ENCODE data around the gene LRRN2.

LRRN2 gene

DNA sequence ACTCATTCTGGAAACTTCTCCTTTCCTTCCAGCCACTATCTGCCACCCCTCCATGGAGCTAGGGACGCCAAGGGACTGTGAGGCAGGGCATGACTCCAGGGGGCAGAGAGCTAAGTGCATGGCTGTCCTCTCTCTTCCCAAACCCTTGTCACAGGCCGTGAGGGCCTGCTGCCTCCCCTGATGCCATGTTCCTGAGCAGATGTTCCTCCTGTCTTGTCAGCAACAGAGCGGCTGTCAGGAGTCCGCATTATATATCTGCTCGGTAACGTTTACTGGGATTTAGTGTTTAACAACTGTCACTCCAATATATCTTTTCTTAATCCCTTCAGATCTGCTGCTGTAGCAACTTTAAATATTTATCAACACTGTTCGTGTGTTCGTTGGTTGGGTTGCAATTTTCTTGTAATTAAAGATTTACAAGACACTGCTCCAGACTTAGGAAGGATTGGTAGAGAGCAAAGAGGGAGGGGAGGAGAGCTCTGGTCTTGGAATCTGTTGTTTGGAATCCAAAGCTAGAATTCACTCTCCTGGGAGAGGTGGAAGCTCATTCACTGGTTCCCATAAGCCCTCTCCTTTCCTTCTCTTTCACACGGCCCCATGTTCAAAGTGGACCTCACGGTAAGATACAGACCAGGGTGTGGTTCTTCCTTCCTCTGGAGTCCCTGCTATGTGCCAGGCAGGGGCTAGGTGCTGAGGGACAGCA, 93.1 kb downstream of the LRRN2 start:
- DNase-seq = no peak

DNA sequence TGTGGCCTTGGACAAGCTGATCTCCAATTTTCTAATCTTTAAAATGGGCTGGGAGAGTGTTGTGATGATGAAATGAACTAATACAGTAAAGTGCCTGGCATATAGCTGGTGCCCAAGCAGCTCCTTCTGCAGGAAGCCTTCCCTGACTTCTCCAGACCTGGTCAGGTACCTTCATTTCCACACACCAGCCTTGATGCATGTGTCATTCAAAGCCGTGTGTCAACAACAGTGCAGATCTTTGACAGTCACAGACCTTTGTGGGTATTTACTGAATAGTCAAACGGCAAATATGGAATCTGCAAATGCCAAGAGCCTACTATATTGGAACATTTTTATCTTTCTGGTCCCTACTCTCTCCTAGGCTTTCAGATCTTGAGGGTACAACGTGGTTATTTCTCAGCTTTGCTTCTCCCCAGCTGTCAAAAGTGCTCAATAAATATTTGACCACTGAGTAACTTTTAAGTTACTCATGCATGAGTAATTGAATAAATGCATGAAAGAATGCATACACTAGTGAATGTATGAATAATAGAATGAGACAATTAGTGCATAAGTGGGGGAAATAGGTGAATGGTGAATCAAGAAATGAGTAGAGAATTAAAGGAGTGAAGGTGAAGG, 94.0 kb downstream of the LRRN2 start:
- DNase-seq = no peak

DNA sequence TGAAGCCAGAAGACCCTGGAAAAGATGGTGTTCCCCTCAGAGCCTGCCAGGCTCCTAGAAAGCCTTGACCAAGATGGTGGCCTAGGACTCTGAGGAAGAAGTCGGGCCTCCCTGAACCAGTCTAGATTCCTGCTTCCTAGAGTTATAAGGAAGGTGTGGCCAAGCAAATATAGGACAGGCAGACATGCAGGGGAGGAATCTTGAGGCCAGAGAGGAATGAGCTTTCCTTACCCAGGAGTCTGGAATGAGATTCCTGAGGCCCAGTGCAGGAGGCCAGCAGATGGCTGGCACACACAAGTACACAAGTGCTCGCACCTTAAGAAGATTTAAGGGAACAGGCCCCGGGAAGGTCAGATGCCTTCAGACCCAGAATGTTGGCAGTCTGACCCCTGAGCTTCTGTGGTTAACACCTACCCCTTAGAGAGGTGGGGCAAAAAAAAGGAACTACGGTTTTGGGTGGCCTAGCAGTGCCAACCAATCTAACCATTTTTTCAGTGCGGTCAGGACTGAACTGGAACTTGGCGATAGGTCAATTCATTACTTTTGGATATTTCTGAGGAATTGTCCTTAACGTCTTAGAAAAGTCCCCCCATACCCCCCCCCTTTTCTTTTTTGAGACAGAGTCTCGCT, 96.0 kb downstream of the LRRN2 start:
- no peak for DNase-seq

DNA sequence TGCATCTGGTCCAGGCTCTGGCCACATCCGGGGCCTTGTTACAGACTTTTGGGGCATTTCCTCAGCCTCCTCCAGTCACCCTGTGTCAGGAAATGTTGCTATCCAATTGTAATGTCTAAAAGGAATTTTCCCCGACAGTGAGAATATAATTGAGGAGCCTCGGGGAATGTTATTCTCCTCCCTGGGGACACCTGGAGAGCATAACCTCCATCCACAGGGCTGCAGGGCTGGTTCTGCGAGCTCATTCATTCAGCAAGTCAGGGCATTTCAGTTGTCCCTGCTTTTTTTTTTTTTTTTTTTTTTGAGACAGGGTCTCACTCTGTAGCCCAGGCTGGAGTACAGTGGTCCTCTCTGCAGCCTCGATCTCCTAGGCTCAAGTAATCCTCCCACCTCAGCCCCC, 96.7 kb downstream of the LRRN2 start:
- DNase-seq = no peak

DNA sequence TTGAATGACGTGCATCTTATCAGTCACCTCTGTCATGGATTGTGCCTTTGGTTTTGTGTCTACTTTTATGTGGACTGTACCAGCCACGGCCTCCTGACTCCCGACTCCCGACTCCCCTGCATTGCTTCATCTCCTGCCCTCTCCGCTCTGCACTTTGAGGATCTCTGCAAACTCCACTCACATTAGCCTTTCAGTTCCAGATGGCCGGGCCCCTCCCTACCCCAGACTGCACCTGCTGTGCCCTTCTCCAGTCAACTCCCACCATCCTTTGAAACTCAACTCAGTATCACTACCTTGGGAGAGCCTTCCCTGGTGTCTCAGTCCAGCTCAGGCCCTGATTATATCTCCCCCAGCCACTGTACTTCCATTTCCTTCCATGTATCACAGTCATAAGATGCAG, 97.9 kb downstream of the LRRN2 start:
- DNase-seq = no peak

DNA sequence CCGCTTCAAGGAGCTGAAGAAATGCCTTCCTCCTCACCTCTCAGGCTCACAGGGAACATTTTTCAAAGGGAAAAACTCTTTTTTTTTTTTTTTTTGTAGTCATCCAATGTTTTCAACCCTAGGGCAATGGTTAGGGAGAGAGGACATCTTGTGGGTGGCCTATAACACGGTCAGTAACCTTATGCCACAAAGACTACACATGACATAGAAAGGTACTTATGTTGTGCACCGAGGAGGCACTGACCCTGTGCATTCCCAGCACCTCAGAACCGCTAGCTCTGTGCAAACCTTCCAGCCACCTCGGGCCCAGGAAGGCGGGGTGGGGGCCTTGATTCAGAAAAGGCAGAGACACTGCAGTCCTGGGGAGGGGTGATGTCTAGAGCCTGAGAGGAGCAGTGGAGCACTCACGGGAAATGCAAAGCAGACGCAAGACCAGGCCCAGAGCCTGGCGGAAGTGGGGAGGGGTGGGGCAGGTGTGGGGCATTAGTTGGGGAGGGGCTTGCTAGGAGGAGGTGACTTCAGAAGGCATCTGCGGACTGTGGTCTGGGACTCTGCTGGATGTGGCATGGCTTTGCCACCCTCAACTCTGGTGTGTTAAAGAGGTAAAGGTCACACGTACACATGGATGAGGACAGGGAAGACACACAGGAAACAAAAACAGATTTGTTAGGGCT, 100.7 kb downstream of the LRRN2 start:
- DNase-seq = no peak

DNA sequence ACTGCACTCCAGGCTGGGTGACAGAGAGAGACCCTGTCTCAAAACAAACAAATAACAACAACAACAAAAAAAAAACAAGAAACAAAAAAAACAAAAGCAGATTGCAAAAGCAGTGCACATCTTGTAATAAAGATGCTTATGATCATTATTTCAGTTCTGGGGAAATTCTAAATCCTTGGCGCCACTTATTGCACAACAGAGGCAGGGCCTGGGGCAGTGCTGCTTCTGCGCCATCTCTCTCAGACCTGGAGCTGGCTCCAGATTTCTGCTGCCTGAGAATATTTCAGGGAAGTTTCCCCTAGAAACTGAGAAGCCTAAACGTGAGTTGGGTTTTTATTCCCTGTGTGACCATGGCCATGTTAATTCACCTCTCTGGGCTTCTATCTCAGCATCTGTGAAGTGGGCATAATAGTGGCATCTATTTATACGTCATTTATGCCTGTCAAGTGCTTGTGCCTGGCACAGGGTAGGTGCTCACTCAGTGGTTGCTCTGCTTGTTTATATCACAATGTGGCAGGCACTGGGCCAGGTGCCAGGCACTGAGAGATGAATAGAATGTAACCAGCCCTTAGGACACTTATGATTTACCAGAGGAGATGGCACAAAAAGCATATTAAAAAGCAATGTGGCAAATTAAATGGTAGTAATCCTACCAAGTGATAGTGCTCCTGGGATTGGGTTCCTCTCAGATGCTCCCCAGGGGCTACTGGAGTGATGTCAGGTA, 101.5 kb downstream of the LRRN2 start:
- DNase-seq = no peak

DNA sequence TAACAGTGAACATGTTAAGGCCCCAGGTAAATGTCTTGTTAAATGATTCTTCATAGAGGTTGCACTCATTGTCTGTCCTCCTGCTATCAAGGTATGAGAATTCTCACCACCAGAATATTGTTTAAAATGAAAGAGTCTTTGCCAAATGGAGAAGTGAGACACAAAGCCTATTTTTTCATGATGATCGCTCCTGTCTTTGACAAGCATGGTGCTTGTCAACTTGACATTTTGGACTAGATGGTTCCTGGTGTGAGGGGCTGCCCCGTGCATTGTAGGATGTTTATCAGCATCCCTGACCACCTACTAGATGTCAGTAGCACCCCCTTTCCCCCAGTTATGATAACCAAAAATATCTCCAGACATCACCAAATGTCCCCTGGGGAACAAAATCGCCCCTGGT, 103.8 kb downstream of the LRRN2 start:
- DNase-seq = no peak

DNA sequence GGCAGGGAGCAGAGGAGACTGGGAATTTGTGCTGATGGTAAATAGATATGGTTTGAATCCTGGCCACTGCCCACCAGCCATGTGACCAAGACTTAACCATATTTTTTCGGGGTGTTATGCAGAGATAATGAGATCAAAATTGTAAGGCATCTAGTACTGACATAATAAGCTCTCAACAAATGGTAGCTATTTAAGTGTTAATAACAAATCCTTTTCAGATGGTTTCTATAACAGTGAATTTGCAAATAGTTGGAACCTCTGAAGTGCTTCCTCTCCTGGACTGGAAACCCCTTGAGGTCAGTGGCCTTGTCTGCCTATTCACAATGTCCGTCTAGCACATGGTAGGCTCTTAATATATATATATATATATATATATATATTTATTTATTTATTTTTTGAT, 104.7 kb downstream of the LRRN2 start:
- DNase-seq = no peak

DNA sequence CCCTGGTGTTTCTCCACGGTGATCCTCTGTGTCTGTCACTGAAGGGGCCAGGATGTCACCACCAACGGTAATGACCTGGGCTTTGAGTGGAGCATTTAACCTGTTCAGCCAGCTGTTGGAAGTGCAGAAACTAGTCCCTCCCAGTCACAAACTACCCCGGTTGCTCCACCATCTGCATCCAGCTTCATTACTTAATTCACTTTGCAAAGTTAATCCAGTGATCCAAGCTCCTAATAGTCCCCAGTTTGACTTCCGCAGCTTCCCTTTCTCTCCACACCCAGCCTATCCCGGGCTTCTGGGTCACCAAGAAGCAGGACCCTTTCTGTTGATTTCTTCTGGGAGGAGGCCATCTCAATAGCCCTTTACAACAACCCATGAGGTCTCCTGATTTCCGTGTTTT, 105.9 kb downstream of the LRRN2 start:
- DNase-seq = no peak

DNA sequence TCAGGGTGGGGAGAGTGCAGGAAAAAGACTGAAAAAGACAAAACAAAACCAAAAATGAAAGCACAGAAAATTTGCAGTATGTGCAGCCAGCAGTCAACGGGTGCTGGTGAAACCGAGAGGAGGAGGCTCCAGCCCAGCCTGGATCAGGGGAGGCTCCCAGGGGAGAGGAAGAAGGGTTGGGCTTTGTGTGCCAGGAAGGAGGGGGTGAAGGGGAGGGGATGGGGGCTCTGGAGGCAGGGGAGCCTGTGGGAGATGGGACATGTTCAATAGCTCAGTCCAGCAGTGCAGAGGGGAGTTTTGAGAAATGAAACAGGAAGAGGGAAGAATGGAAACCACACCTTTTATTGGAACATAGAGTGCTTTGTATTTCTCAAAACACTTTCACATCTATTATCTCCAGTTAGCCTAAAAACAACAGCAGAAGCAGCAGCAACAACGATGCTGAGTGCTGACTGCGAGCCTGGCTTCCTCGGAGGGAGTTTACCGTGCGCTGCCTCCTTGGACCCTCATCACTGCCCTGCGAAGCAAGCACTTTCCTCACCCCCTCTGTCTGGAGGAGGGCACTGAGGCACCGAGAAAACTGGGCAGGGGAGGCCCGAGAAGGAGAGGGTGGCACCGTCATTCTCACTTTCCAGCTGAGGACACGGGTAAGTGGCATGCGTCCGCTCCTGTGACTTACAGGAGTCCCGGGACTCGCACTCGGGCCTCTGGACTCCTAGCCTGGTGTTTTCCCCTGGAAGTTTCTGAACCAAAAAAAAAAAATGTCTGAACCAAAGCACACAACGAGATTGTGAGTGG, 106.5 kb downstream of the LRRN2 start:
- DNase-seq = no peak

DNA sequence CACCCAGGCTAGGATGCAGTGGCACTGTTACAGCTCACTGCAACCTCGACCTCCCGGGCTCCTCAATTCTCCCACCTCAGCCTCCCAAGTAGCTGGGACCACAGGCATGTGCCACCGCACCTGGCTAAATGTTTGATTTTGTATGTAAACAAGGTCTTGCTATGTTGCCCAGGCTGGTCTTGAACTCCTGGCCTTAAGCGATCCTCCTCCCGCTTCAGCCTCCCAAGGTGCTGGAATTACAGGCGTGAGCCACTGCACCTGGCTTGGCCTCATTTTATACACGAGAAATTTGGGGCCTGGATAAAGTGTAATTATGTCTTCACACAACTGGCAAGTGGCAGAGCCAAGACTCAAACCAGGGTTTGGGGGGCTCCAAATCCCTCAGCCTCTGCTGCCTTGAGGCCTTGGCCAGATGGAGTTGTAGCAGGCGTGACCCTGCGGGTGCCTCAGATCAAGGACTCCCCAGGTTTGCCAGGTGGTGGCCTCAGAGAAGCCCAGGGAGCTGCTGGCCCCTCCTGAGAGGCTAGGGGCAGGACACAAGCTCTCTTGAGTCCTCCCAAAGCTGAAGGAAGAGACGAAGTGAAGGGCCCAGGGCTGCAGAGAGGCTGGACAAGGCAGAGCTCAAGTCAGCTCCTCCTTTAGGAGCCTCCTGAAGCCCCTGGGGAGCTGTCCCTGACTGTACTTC, 107.6 kb downstream of the LRRN2 start:
- DNase-seq = no peak

DNA sequence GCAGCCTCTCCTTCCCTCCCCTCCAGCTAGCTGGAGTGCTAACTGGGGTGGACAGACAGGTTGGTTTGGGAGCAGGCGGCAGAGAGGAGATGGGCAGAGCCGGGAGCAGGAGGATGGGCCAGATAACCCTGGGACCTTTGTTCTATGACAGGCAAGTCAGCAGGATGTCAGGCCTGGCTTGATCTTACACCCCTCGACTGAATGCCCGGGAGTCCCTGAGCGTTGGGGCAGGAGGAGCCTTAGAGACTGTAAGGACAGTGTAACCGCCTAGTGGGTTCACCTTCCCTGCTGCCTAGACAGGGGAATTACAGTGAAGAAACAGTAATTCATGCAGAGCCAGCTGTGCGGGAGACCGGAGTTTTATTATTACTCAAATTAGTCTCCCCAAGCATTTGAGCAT, 109.1 kb downstream of the LRRN2 start:
- DNase-seq = no peak

DNA sequence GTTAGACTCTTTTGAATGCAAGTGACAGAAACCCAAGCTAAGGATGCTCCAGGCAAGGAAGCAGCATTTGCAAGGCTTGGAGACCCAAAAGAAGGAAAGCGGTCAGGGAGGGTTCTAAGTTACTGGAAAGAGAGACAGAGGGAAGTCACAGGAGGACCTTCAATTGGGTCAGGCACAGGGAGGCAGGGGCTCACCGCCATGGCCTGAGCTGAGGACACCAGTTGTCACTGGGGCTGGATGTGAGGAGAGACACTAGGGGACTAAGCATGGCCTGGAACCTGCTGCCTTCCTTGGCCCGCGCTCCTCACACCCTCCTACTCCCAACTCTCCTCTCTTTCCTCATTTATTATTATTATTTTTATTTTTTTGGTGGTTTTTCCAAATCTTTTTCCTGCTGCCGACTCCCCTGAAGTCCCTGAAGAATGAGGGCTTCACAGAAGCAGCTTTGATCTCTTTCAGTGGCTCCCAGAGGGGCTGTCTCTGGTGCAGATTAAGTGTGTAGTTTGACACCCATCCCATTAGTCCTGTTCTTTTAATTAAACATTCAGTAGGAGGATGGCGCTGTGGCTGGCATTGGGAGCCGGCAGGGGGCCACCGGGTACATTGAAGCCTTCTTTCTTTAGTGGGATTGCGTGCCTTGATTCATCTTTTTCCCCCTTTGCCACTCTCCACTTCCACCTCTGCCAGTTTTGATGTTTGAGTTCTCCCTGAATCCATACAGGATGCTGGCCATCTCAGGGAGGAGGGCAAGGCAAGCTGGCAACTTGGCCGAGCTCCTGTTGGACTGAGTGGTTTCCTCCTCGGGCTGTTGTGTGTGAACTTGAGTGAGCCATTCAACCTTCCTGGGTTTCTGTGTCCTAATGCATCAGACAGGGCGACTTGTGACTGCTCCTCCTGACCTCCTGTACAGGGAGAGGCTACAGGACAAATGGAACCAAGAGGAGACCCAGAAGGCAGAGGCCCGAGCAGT, 110.0 kb downstream of the LRRN2 start:
- no peak for DNase-seq

DNA sequence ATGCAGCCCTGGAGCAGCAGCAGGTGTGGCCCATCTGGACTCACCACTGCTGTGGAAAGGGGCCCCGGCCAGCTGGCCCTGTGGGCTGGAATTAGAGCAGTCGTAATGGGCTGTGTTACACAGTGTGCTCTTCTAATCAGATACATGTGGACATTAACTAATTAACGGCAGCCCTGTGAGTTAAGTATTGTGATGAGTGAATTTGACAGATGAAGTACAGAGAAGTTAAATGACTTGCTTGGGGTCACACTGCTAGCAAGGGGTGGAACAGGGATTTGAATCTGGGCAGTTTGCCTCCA, 110.7 kb downstream of the LRRN2 start:
- no peak for DNase-seq

DNA sequence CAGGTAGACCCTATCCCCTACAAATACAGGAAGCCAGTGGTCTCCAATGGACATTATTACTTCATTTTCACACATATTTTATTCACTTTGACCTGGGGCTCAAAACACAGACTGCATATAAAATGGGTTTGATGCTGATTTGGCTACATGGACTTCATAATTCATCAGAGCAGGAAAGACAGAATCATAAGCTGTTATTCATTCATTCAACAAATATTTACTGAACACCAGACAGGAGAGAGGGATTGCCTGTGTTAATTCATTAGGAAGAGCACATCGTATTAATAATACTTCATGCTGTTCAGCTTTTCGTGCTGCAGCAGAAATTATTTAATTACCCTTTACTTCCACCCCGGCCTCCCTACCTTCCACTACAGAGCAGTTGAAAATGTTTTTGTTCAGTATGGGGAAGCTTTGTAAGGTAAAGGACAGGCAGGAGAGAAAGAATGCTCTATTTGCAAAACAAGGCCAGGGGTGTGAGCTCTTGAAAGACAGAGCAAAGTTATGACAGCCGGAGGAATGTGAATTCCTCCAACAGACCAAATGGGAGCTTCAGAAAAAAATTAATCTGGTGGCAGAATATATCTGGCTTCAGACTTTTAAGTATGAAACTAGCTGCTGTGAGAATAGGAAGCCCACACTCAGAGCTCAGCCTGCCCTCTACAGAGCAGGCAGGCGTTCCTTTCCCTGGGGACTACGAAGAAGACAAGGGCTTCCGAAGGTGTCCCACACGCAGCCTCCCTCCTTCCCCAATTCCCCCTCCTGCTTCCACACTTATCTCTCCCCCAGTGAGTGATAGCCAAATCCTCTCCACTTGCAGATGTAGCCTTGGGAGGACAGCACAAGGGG, 111.3 kb downstream of the LRRN2 start:
- no peak for DNase-seq

DNA sequence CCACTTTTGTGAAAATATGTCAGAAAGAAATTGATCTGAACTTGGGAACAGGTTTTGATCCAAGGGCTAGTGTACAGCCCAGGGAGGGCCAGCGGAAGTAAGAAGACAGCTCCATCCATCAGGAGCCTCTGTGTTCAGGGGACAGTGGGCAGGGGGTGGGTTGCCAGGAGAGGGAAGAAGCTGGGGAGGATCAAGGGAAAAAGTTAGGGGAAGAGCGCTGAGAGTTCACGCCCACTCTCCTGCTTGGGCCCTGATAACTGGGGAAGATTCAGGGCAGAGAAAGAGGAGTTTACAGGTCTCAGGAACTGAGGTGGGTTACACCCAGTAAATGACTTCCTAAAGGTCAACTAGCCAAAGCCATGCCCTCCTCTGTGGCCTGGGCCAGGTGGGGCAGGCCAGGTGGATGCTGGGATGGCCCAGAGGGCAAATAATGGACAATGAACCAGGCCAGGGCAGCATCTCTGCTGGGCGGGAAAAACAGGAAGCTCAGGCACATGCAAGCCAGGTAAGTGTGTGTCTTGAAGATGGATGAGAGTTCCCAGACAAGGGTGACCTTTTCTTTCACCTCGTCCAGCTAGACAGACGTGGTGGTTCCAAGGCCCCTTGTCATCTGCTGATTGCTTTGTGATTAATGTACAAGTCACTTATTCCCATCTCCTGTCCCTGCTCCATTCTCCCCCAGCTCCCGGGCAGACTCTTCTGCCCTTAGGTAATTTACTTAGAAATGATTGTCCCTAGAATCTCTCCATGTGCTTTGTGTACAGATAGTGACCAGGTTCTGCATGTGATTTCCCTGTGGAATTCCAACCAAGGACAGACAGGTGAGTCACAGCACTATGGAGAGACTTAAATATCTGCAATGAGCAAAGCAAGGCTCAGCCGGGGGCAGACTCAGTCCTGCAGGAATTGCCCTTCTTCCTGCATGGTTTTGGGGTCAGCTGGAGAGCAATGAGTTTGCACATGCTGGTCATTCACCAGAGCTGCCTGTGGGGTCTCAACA, 112.3 kb downstream of the LRRN2 start:
- DNase-seq = no peak

DNA sequence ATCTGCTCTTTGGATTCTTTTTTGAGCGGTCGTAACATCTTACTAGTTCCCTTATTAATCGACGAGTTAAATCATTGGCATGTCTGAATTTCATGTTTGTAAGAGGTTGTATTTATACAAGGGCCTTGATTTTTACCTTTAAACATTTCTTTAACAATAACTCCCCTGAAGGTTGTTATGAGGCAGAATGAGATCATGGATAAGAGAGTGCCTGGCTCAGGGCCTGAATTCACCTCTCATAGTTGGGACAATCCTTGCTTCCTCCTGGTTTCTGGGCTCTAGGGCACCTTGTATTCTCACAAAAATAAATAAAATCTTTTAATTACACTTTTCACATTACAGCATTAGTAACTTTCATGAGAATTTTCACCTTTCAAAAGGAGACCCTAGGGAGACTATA, 113.9 kb downstream of the LRRN2 start:
- DNase-seq = no peak

DNA sequence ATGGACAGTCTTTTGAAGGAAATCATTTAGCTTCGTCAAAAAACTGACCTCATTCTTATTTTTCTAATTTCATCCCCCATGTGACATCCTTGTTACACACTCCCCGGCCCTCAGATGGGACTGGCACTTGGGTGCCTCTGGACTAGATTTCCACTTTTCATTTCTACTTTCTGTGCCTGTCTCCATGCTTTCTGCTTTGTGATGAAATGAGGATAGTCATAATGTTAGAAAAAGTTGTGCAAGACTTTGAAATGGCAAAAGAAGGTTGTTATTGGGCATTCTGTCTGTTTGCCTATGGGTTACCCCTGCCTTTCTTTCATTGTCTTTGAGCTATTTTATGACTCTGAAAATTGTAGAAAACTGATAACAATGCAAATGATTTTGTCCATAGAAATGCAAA, 114.4 kb downstream of the LRRN2 start:
- DNase-seq = no peak
